PC-3 (cell line): ENCODE measurements around the gene TOPBP1. TPM values are rescaled to one million over a fixed set of nuclear protein-coding genes. Genes with fewer than 3 reads are reported as not detected.

Experiments used
- ATAC-seq: fragments of 200-7000 bp; cut with Tn5 transposase; 2 replicates; pipeline ENCODE4 v1.9.1; 2020; ENCODE audit warnings: mild to moderate bottlenecking, moderate library complexity
- Bru-seq: library from RNA; stranded (reverse); fragments of 400-500 nt; gene quantifications from one replicate; lab custom pipeline; 2021; lab: Mats Ljungman, UMichigan
- BruChase-seq, 2 experiments: library from RNA; stranded (reverse); fragments of 400-500 nt; gene quantifications; one replicate each; lab custom pipeline; 2021; lab: Mats Ljungman, UMichigan
- BruUV-seq: library from RNA; stranded (reverse); fragments of 400-500 nt; replicated peaks from 2 replicates; lab custom pipeline; 2021; lab: Mats Ljungman, UMichigan
- CTCF ChIA-PET: fragments of 300-600 bp; sonication (Branson Sonifier 250); formaldehyde crosslinking; loops from one replicate; lab custom pipeline; 2022; ENCODE audit warnings: antibody characterized with exemption; lab: Charles Lee
- POLR2A ChIA-PET: fragments of 300-600 bp; sonication (Branson Sonifier 250); formaldehyde crosslinking; loops from one replicate; lab custom pipeline; 2022; ENCODE audit warnings: antibody characterized with exemption; ENCODE audit not compliant: unreplicated experiment; lab: Charles Lee
- DNase-seq: peaks from one replicate; pipeline ENCODE4 v3.0.0-alpha.2; 2015
- H2AFZ ChIP-seq: fragments of 300-600 bp; sonication (generic); 2 replicates; pipeline ENCODE4 v1.6.0; 2016; ENCODE audit warnings: antibody characterized with exemption, low read length
- H3F3A ChIP-seq: fragments of 300-600 bp; sonication (generic); one replicate; pipeline ENCODE4 v1.6.0; 2017; ENCODE audit warnings: antibody characterized with exemption, low read length, control low read depth, mild to moderate bottlenecking; ENCODE audit not compliant: unreplicated experiment
- H3K27ac ChIP-seq: fragments of 300-600 bp; sonication (generic); 2 replicates; pipeline ENCODE4 v1.5.1; 2016; ENCODE audit warnings: mild to moderate bottlenecking, low read length
- H3K27me3 ChIP-seq: fragments of 300-600 bp; sonication (generic); 2 replicates; pipeline ENCODE4 v1.6.1; 2016; ENCODE audit warnings: low read length, mixed read lengths
- H3K36me3 ChIP-seq: fragments of 300-600 bp; sonication (generic); 2 replicates; pipeline ENCODE4 v1.6.1; 2016; ENCODE audit warnings: low read depth, mixed run types, low read length, mixed read lengths
- H3K4me1 ChIP-seq: fragments of 300-600 bp; sonication (generic); 2 replicates; pipeline ENCODE4 v1.5.1; 2016; ENCODE audit warnings: low read length; ENCODE audit not compliant: insufficient read depth
- H3K4me2 ChIP-seq: fragments of 300-600 bp; sonication (generic); 2 replicates; pipeline ENCODE4 v1.6.0; 2016; ENCODE audit warnings: low read length
- H3K4me3 ChIP-seq: fragments of 300-600 bp; sonication (generic); 2 replicates; pipeline ENCODE4 v1.5.1; 2016; ENCODE audit warnings: mild to moderate bottlenecking, low read length, mixed read lengths
- H3K79me2 ChIP-seq: fragments of 300-600 bp; sonication (generic); 2 replicates; pipeline ENCODE4 v1.6.1; 2017; ENCODE audit warnings: low read length, mixed read lengths
- H3K9ac ChIP-seq: fragments of 300-600 bp; sonication (generic); 2 replicates; pipeline ENCODE4 v1.6.0; 2016; ENCODE audit warnings: mild to moderate bottlenecking, low read length
- H3K9me2 ChIP-seq: fragments of 300-600 bp; sonication (generic); replicated peaks from 2 replicates; pipeline ENCODE4 v1.6.1; 2016; ENCODE audit warnings: mixed run types, low read length, mixed read lengths
- H3K9me3 ChIP-seq: fragments of 300-600 bp; sonication (generic); 2 replicates; pipeline ENCODE4 v1.6.1; 2016; ENCODE audit warnings: low read length, mixed read lengths
- H4K20me1 ChIP-seq: fragments of 300-600 bp; sonication (generic); 2 replicates; pipeline ENCODE4 v1.6.1; 2016; ENCODE audit warnings: low read length, mixed read lengths
- CTCF ChIP-seq: fragments of 300-600 bp; sonication (generic); conservative IDR thresholded peaks from 2 replicates; pipeline ENCODE4 v1.5.1; 2017; ENCODE audit warnings: antibody characterized with exemption, low read depth, mild to moderate bottlenecking, low read length
- EZH2 ChIP-seq: fragments of 300-600 bp; sonication (generic); IDR thresholded peaks from one replicate; pipeline ENCODE4 v1.6.1; 2017; ENCODE audit warnings: antibody characterized with exemption, mild to moderate bottlenecking, low read length; ENCODE audit not compliant: unreplicated experiment
- EZH2phosphoT487 ChIP-seq: fragments of 300-600 bp; sonication (generic); IDR thresholded peaks from 2 replicates; pipeline ENCODE4 v1.6.1; 2018; ENCODE audit warnings: mild to moderate bottlenecking, antibody characterized with exemption, low read length, borderline replicate concordance
- intact Hi-C: fragments of 100-400 bp; cut with micrococcal nuclease; formaldehyde crosslinking; loops from 2 replicates; pipeline ENCODE4 v1.9.0; 2023
- long read RNA-seq: library from polyadenylated mRNA; unstranded; transcript quantifications from one replicate; pipeline ENCODE4 v2.0.0, GENCODE V29; 2021; ENCODE audit not compliant: unreplicated experiment
- total RNA-seq: library from RNA; depleted of rRNA; stranded (reverse); fragments of >200 nt; gene quantifications from 2 replicates; pipeline ENCODE4 v1.2.3, GENCODE V29; 2014; rRNA removed

TOPBP1 gene
- total RNA-seq (29.0 and 42.4 TPM in 2 replicates), Bru-seq, nascent RNA (percentile 70 among the genes with signal in this experiment), BruChase-seq, experiment 1, labeled RNA remaining after a 6-hour chase (percentile 75 among the genes with signal in this experiment), BruChase-seq, experiment 2, labeled RNA remaining after a 2-hour chase (percentile 70 among the genes with signal in this experiment)
- long read RNA-seq, full-length matches to known transcripts, result 6 of 18 reads
- long read RNA-seq, partial matches to known transcripts, result 6 of 18 reads
- long read RNA-seq, other reads (novel, unspliced or antisense), result 6 of 18 reads

DNA sequence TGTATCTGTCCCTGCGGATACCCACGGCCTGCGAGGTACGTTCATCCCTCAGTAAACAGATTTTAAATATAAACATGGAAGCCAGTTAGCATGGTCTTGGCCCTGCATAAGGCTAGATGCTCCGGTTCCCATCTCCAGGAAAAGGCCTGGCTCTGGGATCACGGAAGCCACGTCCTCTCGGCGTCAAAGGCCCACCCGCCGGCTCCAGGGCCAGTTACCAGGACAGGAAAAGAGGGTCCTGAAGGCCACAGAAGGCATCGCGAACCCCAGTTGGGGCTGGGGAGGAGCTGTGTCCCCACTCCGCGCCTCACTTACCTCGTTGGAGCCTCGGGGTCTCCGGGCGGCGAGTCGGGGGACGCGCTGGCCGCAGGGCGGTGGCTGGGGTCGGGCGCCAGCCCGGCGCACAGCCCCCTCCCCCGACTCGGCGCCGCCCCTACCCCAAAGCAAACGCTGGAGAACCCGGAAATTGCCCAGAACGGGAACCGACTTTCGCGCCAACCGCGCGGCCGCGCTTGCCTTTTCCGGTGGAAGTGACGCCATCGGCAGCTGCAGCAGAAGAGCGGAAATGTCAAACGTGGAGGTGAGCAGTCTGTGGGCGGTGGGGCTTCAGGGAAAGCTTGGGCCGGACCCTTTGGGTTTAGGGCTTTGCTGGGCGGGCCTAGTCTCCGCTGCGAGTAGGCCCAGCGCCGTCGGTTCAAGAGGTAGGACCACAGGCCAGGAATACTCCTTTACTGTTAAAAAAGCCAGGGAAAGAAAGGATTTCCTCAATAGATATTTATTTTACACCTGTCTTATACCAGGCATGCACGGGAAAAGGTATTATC, at the start of gene TOPBP1:
Gene TOPBP1, minus strand, starts transcription at position 488 of the 824 bp plus-strand sequence. CDS start 814 bp downstream, outside the sequence.
- no peaks in the 10 kb centered on the region for H3K27me3 ChIP-seq
- CTCF ChIA-PET, result no interaction called here
- peak within 1 kb of the TSS; percentile 57 for H3K27ac ChIP-seq
- H4K20me1 ChIP-seq, result no peaks in the 10 kb centered on the region
- peaks cover 12% of the 10 kb centered on the region; the same call in 1 of the 2 replicates for H3K4me1 ChIP-seq
- no TSS peak for BruUV-seq
- H3K4me3 ChIP-seq, result peak within 1 kb of the TSS; percentile 95
- peak within 1 kb of the TSS; percentile 94 for H2AFZ ChIP-seq
- peak; percentile 72 for DNase-seq
- H3F3A ChIP-seq, result no peaks in the 10 kb centered on the region
- peak within 1 kb of the TSS; percentile 99 for H3K9ac ChIP-seq
- POLR2A ChIA-PET, result no interaction called here
- no peak for TF ChIP-seq CTCF
- TF ChIP-seq EZH2phosphoT487, result no peak
- TF ChIP-seq EZH2, result no peak
- peak within 1 kb of the TSS; percentile 95 for H3K4me2 ChIP-seq
- intact Hi-C loops, result loop anchor here (5.0 kb wide), 3 partner anchors 69 to 266 kb away; partner anchors contain the start of gene SRPRB
- H3K36me3 ChIP-seq, result peaks cover 15% of the 10 kb centered on the region; the same call in 1 of the 2 replicates
- peaks cover 46% of the 10 kb centered on the region for H3K79me2 ChIP-seq
- no peaks in the 10 kb centered on the region for H3K9me2 ChIP-seq
- no peaks in the 10 kb centered on the region for H3K9me3 ChIP-seq
- ATAC-seq, result peak; percentile 83

DNA sequence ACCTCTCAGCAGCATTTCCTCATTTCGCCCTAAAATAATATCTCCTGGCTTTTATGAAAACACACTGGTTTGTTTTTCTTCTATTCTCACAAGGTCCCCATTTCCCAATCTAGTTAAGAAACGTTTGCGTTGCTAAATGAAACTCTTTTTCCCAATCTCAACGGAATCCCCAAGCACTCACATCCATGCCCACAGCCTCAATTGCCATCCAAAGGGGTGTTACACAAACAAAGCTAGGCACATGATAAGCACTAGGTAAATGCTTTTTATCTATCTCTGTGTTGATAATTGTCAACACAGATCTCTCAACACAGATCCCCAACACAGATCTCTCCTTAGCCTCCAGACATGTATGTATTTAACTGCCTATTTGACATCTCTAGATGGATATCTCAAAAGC, 49.3 kb upstream of the TOPBP1 start:
- Histone ChIP-seq H3K27me3 (peaks cover 46% of the 10 kb centered on the region), H2AFZ (no peak overlapping the region), H3F3A (no peaks in the 10 kb centered on the region), H3K4me3 (no peak overlapping the region), H3K27ac (no peak overlapping the region), H3K79me2 (no peaks in the 10 kb centered on the region), H3K4me1 (no peaks in the 10 kb centered on the region), H3K36me3 (no peaks in the 10 kb centered on the region), H3K4me2 (no peak overlapping the region), H4K20me1 (no peaks in the 10 kb centered on the region), H3K9me3 (no peaks in the 10 kb centered on the region), H3K9ac (no peak overlapping the region), H3K9me2 (no peaks in the 10 kb centered on the region)
- ATAC-seq, result no peak
- no peak for DNase-seq
- no TSS peak for BruUV-seq
- intact Hi-C loops, result no loop called here
- POLR2A ChIA-PET, result no interaction called here
- CTCF ChIA-PET, result no interaction called here
- no peak for TF ChIP-seq EZH2

DNA sequence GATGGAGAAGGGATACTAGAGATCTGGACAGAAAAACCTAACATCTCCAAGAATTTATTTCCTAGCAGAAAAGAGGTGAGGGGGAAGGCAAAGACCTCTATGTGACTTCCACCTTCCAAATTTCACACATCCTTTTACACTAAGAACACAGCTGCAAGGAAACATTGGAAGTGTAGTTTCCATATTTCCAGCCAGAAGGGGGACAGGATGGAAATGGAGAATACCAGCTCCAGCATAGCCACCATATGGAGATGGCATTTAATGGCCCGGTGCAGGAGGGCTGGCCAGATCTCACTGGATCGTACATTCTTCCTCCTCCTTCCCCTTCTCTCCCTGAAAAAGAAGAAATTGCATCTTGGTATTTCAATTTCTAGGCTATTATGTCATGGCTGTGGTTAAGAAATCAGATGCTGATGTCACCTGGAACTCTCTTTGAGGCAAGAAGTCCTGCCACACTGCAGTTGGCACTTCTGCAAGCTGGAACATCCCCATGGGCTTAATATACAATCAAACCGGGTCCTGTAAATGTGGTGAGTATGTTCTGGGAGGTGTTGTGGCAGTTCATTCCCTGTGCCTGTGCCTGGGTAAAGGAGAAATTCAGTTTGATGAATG, 47.5 kb upstream of the TOPBP1 start:
- ChIA-PET POLR2A (no interaction called here), CTCF (no interaction called here)
- H3K27me3 ChIP-seq, result peaks cover 56% of the 10 kb centered on the region
- intact Hi-C loops, result no loop called here
- BruUV-seq, result no TSS peak
- TF ChIP-seq EZH2phosphoT487 (no peak), EZH2 (no peak), CTCF (no peak)
- no peaks in the 10 kb centered on the region for H3F3A ChIP-seq
- H3K36me3 ChIP-seq, result no peaks in the 10 kb centered on the region
- no peaks in the 10 kb centered on the region for H4K20me1 ChIP-seq
- no peak overlapping the region for H3K4me2 ChIP-seq
- no peaks in the 10 kb centered on the region for H3K9me3 ChIP-seq
- no peak overlapping the region for H3K9ac ChIP-seq
- no peak for DNase-seq
- ATAC-seq, result no peak
- H3K79me2 ChIP-seq, result no peaks in the 10 kb centered on the region
- H2AFZ ChIP-seq, result no peak overlapping the region
- no peak overlapping the region for H3K4me3 ChIP-seq
- no peak overlapping the region for H3K27ac ChIP-seq
- no peaks in the 10 kb centered on the region for H3K9me2 ChIP-seq
- no peaks in the 10 kb centered on the region for H3K4me1 ChIP-seq
